Ectodermal cell (in vitro differentiated cells): ENCODE measurements around the gene DDX42. TPM values are rescaled to one million over a fixed set of nuclear protein-coding genes. Genes with fewer than 3 reads are reported as not detected.
A peak's percentile ranks its signal among the peaks of the same experiment; 100 is the strongest.

Experiments used
- H3K27ac ChIP-seq: 2 replicates; pipeline ENCODE4 v1.7.0; 2013; ENCODE audit warnings: mild to moderate bottlenecking, low read depth, low read length; ENCODE audit not compliant: insufficient read depth, poor library complexity, severe bottlenecking
- H3K27me3 ChIP-seq: 2 replicates; pipeline ENCODE4 v1.7.0; 2013; ENCODE audit warnings: mild to moderate bottlenecking, low read length; ENCODE audit not compliant: insufficient read depth, control insufficient read depth, poor library complexity, severe bottlenecking
- H3K36me3 ChIP-seq: one replicate; pipeline ENCODE4 v1.7.0; 2013; ENCODE audit warnings: low read length; ENCODE audit not compliant: control insufficient read depth, insufficient read depth
- H3K4me1 ChIP-seq: one replicate; pipeline ENCODE4 v1.7.0; 2013; ENCODE audit warnings: low read length; ENCODE audit not compliant: control insufficient read depth, insufficient read depth
- H3K4me3 ChIP-seq: 2 replicates; pipeline ENCODE4 v1.7.0; 2013; ENCODE audit warnings: low read depth, low read length, control low read depth; ENCODE audit not compliant: insufficient read depth
- H3K9me3 ChIP-seq: 2 replicates; pipeline ENCODE4 v1.7.0; 2013; ENCODE audit warnings: mild to moderate bottlenecking, low read length, moderate library complexity; ENCODE audit not compliant: control insufficient read depth
- WGBS, 2 experiments: methylation state at CpG; one replicate each; pipeline ENCODE4 v1.1.7; 2013; ENCODE audit warnings: missing lambda C conversion rate in 2 of 2; 5-methylcytosine and 5-hydroxymethylcytosine counted together
- polyA plus RNA-seq, 4 experiments: library from polyadenylated mRNA; stranded (reverse); fragments of 50-300 nt; gene quantifications; one replicate each; pipeline ENCODE4 v1.2.3, GENCODE V29; 2013

DDX42 gene
- 129 TPM for polyA plus RNA-seq (2013, experiment 1 of 4)
- polyA plus RNA-seq (2013, experiment 2 of 4): 157 TPM
- 87.2 TPM for polyA plus RNA-seq (2013, experiment 3 of 4)
- polyA plus RNA-seq (2013, experiment 4 of 4): 105 TPM

- H3K27ac ChIP-seq: peak within 1 kb of the TSS; percentile 100
- H3K4me1 ChIP-seq: peaks cover 4% of the 10 kb centered on the region
- H3K36me3 ChIP-seq: peaks cover 3% of the 10 kb centered on the region
- peak within 1 kb of the TSS; percentile 97 for H3K4me3 ChIP-seq
- no peaks in the 10 kb centered on the region for H3K9me3 ChIP-seq
- H3K27me3 ChIP-seq: no peaks in the 10 kb centered on the region
- WGBS, 2 experiments: 0 to 1% methylated on average over 65 to 67 of the region's 67 CpGs
These were observed at the start of gene DDX42 for GRCh38 chr17:63774141-63774968. TSS of gene DDX42 (plus strand) at chr17:63774170. CDS start at chr17:63787050, 12,880 bp downstream.

- peaks cover 3% of the 10 kb centered on the region for H3K4me1 ChIP-seq
- 93% methylated on average over 8 of the region's 8 CpGs for WGBS, 2 experiments
These were observed 38.3 kb upstream of the DDX42 start for GRCh38 chr17:63735691-63736090.

GRCh38 chr17:63740464-63741142, 33.4 kb upstream of the DDX42 start:
- Histone ChIP-seq H3K36me3 (no peaks in the 10 kb centered on the region), H3K27ac (no peak overlapping the region), H3K4me3 (peak overlapping the region; percentile 77), H3K9me3 (no peaks in the 10 kb centered on the region), H3K27me3 (no peaks in the 10 kb centered on the region), H3K4me1 (peaks cover 3% of the 10 kb centered on the region)
- WGBS, 2 experiments: 41 to 53% methylated on average over 8 to 12 of the region's 12 CpGs

More at GRCh38 chr17:63735691-63736090, 38.3 kb upstream of the DDX42 start:
- Histone ChIP-seq H3K9me3 (no peaks in the 10 kb centered on the region), H3K36me3 (no peaks in the 10 kb centered on the region), H3K27me3 (no peaks in the 10 kb centered on the region), H3K4me3 (no peak overlapping the region), H3K27ac (no peak overlapping the region)

GRCh38 chr17:63741143-63741407, 32.9 kb upstream of the DDX42 start:
- Histone ChIP-seq H3K27ac (no peak overlapping the region), H3K27me3 (no peaks in the 10 kb centered on the region), H3K4me3 (peak overlapping the region; percentile 77), H3K9me3 (no peaks in the 10 kb centered on the region), H3K4me1 (peaks cover 3% of the 10 kb centered on the region), H3K36me3 (no peaks in the 10 kb centered on the region)
- WGBS, 2 experiments: 0% methylated on average over 14 of the region's 14 CpGs

GRCh38 chr17:63741408-63742173, 32.4 kb upstream of the DDX42 start, which contains the start of gene STRADA:
TSS of gene STRADA (minus strand) at chr17:63741799. CDS start at chr17:63728369, 13,430 bp downstream.
- peak within 1 kb of the TSS; percentile 77 for H3K4me3 ChIP-seq
- peaks cover 3% of the 10 kb centered on the region for H3K36me3 ChIP-seq
- no peaks in the 10 kb centered on the region for H3K9me3 ChIP-seq
- H3K27ac ChIP-seq: peak within 1 kb of the TSS; percentile 98
- peaks cover 3% of the 10 kb centered on the region for H3K4me1 ChIP-seq
- H3K27me3 ChIP-seq: no peaks in the 10 kb centered on the region
- WGBS, 2 experiments: 0 to 1% methylated on average over 61 of the region's 61 CpGs

- Histone ChIP-seq H3K27me3 (no peaks in the 10 kb centered on the region), H3K36me3 (peaks cover 31% of the 10 kb centered on the region), H3K27ac (no peak overlapping the region), H3K9me3 (no peaks in the 10 kb centered on the region), H3K4me1 (no peaks in the 10 kb centered on the region), H3K4me3 (no peak overlapping the region)
- 93 to 96% methylated on average over 8 of the region's 8 CpGs for WGBS, 2 experiments
These were observed 22.2 kb upstream of the DDX42 start for GRCh38 chr17:63751806-63752205.

- no peaks in the 10 kb centered on the region for H3K27me3 ChIP-seq
- H3K4me3 ChIP-seq: no peak overlapping the region
- WGBS, 2 experiments: 95 to 97% methylated on average over 1 of the region's 1 CpG
- no peaks in the 10 kb centered on the region for H3K4me1 ChIP-seq
- H3K36me3 ChIP-seq: peaks cover 27% of the 10 kb centered on the region
- no peak overlapping the region for H3K27ac ChIP-seq
- no peaks in the 10 kb centered on the region for H3K9me3 ChIP-seq
These were observed 21.3 kb upstream of the DDX42 start for GRCh38 chr17:63752707-63753106.

- Histone ChIP-seq H3K36me3 (peaks cover 27% of the 10 kb centered on the region), H3K4me3 (no peak overlapping the region)
- WGBS, 2 experiments: 92 to 100% methylated on average over 1 of the region's 1 CpG
These were observed 20.8 kb upstream of the DDX42 start for GRCh38 chr17:63753215-63753614.

GRCh38 chr17:63754046-63754445, 19.9 kb upstream of the DDX42 start:
- Histone ChIP-seq H3K9me3 (no peaks in the 10 kb centered on the region), H3K4me3 (no peak overlapping the region), H3K4me1 (no peaks in the 10 kb centered on the region), H3K36me3 (peaks cover 32% of the 10 kb centered on the region), H3K27me3 (no peaks in the 10 kb centered on the region), H3K27ac (no peak overlapping the region)
- 97 to 98% methylated on average over 2 to 3 of the region's 3 CpGs for WGBS, 2 experiments

More at GRCh38 chr17:63753215-63753614, 20.8 kb upstream of the DDX42 start:
- Histone ChIP-seq H3K4me1 (no peaks in the 10 kb centered on the region), H3K9me3 (no peaks in the 10 kb centered on the region), H3K27ac (no peak overlapping the region), H3K27me3 (no peaks in the 10 kb centered on the region)

- H3K4me1 ChIP-seq: no peaks in the 10 kb centered on the region
- no peaks in the 10 kb centered on the region for H3K27me3 ChIP-seq
- H3K27ac ChIP-seq: no peak overlapping the region
- no CpG with 5 or more reads among the region's 2 CpGs for WGBS, 2 experiments
- H3K9me3 ChIP-seq: no peaks in the 10 kb centered on the region
- no peak overlapping the region for H3K4me3 ChIP-seq
- peaks cover 42% of the 10 kb centered on the region for H3K36me3 ChIP-seq
These were observed 15.5 kb upstream of the DDX42 start for GRCh38 chr17:63758428-63758827.
